Umbilical cord (tissue), 2 donors: ENCODE measurements around the gene CNN2. TPM values are rescaled to one million over a fixed set of nuclear protein-coding genes. Genes with fewer than 3 reads are reported as not detected.

ENCODE experiments used
- DNase-seq: peaks from one replicate; pipeline ENCODE4 v3.0.0-alpha.2; 2015; ENCODE audit warnings: low spot score
- total RNA-seq: library from RNA; depleted of rRNA; stranded (reverse); fragments of >200 nt; gene quantifications from one replicate; pipeline ENCODE4 v1.2.3, GENCODE V29; 2014; ENCODE audit warnings: low replicate concordance; ENCODE audit not compliant: insufficient read depth

The CNN2 gene
- total RNA-seq, 1 donor from 2014 or later = 120 TPM

DNA sequence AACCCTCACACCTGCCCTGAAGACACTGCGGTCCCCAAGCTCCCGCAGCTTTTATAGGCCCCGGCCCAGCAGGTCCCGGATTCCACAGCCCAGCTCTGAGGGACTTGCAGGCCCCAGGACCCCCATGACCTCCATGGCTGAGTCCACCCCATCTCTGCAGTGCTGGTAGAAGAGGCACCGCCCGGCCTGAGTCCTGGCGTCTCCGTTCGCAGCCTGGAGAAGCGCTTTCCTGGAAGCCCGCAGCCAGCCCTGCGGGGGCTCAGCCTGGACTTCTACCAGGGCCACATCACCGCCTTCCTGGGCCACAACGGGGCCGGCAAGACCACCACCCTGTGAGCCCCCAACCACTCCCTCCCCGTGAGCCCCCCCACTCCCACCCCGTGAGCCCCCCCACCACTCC, 22.7 kb downstream of the CNN2 start:
- no peak for DNase-seq

DNA sequence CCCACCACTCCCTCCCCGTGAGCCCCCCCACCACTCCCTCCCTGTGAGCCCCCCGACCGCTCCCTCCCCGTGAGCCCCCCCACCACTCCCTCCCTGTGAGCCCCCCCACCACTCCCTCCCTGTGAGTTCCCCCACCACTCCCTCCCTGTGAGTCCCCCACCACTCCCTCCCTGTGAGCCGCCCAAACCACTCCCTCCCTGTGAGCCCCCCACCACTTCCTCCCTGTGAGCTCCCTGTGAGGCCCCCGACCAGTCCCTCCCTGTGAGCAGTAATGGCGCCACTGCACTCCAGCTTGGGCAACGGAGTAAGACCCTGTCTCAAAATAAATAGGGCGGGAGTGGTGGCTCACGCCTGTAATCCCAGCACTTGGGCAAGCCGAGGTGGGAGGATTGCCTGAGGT, 23.4 kb downstream of the CNN2 start:
- no peak for DNase-seq

DNA sequence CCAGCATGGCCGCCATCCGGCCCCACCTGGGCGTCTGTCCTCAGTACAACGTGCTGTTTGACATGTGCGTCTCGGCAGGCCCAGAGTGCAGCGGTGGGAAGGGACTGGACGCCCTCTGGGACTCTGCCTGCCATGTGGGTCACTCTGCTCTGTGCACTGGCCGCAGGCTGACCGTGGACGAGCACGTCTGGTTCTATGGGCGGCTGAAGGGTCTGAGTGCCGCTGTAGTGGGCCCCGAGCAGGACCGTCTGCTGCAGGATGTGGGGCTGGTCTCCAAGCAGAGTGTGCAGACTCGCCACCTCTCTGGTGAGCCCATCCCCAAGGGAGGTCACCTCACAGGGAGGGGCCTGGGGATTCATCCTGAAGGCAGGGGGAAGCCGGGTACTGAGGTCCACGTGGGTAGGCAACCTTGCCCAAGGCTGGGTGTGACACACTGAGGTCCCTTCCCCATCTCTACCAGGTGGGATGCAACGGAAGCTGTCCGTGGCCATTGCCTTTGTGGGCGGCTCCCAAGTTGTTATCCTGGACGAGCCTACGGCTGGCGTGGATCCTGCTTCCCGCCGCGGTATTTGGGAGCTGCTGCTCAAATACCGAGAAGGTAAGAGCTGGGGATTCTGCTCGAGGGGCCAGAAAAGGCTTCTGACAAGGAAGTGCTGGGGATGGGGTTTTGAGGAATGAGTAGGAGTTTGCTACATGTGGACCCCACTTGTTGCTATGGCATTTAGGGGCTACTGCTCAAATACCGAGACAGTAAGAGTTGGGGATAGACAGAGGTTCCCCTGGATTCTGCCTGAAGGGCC, 24.8 kb downstream of the CNN2 start:
- DNase-seq = no peak

DNA sequence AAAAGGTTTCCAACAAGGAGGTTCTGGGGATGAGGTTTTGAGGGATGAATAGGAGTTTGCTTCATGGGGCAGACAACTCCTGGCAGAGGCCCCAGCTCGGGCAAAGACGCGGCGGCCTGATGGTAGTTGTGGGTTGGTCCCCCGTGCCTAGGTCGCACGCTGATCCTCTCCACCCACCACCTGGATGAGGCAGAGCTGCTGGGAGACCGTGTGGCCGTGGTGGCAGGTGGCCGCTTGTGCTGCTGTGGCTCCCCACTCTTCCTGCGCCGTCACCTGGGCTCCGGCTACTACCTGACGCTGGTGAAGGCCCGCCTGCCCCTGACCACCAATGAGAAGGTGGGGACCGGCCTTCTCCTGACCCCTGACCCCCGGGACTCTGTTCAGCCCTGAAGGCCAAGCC, 25.4 kb downstream of the CNN2 start:
- DNase-seq = no peak

DNA sequence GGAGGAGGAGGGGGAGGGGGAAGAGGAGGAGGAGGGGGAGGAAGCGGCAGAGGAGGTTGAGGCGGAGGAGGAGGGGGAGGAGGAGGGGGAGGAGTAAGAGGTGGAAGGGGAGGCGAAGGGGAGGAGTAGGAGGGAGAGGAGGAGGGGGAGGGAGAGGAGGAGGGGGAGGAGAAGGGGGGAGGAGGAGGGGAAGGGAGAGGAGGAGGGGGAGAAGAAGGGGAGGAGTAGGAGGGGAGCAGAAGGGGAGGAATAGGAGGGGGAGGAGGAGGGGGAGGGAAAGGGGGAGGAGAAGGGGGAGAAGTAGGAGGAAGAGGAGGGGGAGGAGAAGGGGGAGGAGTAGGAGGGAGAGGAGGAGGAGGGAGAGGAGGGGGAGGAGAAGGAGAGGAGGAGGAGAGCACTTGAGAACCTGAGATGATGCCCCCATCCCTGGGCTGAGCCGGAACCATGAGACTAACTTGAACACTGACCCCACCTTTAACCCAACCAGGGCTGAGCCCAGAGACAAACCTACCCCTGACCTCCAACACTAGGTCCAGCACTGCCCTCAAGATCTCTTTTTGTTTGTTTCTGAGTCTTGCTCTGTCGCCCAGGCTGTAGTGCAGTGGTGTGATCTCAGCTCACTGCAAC, 26.1 kb downstream of the CNN2 start:
- DNase-seq = no peak

DNA sequence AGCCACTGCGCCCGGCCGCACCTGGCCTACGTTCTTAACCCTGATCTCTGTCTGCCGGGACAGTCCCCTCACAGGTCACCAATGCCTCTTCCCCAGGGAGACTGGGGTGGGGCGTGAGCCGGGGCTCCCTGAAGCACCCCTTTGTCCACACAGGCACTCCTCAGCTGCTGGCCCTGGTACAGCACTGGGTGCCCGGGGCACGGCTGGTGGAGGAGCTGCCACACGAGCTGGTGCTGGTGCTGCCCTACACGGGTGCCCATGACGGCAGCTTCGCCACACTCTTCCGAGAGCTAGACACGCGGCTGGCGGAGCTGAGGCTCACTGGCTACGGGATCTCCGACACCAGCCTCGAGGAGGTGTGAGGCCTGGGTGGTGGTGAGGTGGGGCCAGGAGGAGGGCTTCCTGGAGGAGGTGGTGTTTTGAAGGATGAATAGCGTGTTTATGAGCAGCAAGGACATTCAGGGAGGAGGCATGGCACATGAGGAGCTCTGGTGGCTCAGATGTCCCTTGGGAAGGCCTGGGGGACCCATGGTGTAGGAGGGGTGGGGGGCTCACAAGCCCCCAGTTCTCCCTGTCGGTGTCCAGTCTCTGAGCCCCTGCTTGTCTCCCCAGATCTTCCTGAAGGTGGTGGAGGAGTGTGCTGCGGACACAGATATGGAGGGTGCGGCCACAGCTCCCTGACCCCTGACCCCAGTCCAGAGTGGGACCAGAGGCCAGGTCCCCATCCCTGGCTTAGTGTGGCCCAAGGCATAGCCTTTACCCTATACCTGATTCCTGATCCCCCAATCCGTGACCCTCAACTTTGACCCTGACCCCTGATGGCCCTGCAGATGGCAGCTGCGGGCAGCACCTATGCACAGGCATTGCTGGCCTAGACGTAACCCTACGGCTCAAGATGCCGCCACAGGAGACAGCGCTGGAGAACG, 27.0 kb downstream of the CNN2 start:
- DNase-seq = no peak

DNA sequence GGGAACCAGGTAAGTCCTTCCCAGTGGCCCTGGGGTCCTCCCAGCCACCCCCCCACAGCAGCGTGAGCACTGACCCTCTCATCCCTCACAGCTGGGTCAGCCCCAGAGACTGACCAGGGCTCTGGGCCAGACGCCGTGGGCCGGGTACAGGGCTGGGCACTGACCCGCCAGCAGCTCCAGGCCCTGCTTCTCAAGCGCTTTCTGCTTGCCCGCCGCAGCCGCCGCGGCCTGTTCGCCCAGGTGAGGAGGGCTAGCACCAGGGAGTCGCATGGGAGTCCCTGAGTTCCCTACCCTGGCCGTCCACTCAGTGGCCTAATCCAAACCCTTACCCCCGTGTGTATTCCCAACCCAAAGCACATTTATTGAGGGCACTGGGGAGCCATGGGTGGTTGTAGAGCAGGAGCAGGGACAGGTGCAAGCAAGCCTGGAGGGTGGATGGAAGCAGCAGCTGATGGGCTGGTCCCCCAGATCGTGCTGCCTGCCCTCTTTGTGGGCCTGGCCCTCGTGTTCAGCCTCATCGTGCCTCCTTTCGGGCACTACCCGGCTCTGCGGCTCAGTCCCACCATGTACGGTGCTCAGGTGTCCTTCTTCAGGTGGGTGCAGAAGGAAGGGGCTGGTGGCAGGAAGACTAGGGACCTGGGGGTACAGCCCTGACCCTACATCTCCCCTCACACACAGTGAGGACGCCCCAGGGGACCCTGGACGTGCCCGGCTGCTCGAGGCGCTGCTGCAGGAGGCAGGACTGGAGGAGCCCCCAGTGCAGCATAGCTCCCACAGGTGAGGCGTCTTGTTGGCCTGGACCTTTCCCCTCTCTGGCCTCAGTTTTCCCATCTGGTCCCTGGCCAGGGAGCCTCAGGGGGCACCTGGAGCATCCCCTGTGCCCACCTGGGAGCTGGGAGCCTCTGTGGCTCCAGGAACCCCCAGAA, 28.0 kb downstream of the CNN2 start:
- no peak for DNase-seq

DNA sequence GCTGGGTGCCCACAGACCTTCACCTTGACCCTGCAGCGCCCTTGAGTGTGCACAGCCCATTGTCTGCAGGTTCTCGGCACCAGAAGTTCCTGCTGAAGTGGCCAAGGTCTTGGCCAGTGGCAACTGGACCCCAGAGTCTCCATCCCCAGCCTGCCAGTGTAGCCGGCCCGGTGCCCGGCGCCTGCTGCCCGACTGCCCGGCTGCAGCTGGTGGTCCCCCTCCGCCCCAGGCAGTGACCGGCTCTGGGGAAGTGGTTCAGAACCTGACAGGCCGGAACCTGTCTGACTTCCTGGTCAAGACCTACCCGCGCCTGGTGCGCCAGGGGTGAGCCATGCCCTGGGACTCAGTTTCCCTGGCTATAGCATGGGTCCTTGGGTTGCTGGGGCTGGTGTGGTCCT, 28.6 kb downstream of the CNN2 start:
- DNase-seq = no peak

DNA sequence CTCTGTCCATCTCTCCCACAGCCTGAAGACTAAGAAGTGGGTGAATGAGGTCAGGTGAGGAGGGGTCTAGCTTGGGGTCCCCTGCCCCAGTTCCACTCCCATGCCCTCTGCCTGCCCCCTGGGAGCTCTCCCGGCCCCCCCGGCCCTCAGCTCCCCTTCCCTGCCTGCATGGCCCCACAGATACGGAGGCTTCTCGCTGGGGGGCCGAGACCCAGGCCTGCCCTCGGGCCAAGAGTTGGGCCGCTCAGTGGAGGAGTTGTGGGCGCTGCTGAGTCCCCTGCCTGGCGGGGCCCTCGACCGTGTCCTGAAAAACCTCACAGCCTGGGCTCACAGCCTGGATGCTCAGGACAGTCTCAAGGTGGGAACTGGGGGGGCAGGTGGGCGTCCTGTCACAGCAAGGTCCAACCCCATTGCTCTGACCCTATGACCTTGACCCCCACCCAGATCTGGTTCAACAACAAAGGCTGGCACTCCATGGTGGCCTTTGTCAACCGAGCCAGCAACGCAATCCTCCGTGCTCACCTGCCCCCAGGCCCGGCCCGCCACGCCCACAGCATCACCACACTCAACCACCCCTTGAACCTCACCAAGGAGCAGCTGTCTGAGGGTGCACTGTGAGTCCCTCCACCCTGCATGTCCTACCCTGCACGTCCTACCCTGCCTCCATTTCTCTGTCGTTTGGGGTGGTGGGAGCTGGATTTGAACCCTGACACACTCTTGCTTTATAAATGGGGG, 29.6 kb downstream of the CNN2 start:
- DNase-seq = no peak

DNA sequence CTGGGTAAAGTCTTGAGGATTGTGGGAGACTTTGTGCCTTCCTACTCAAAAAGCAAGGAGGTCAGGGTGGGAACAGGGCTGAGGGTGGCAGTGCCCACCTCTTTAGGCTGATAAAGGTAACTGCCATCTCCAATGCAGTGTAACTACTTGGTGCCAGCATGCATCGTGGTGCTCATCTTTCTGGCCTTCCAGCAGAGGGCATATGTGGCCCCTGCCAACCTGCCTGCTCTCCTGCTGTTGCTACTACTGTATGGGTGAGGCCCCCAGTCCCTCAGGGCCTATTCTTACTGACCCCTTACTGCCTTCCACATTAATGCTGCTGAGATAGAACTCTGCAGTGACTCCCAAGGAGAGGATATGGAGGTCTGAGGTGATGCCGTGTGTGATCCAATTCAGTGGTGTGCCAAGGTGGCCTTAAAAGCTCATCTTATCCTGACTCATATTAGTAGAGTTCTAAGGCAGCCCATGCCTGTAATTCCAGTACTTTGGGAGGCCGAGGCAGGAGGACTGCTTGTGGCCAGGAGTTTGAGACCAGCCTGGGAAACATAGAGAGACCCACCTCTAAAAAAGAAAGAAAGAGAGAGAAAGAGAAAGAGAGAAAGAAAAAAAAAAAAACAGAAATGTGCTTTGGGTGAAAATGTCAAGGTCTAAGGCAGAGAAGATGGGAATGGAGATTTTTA, 30.9 kb downstream of the CNN2 start:
- no peak for DNase-seq

DNA sequence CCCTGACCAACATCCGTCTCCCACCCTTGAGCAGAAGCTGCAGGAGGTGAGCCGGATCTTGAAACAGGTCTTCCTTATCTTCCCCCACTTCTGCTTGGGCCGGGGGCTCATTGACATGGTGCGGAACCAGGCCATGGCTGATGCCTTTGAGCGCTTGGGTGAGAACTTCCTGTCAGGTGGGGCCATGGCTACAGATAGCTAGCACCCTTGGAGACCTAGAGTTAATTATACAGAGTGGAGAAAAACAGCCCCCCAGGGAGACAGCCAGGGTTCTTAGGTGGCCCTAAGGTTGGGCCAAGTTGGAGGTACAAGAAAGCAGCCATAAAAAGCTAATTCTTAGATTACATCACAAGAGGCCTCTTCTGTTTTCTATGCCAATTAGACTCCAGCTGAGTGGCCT, 31.7 kb downstream of the CNN2 start:
- DNase-seq = no peak

DNA sequence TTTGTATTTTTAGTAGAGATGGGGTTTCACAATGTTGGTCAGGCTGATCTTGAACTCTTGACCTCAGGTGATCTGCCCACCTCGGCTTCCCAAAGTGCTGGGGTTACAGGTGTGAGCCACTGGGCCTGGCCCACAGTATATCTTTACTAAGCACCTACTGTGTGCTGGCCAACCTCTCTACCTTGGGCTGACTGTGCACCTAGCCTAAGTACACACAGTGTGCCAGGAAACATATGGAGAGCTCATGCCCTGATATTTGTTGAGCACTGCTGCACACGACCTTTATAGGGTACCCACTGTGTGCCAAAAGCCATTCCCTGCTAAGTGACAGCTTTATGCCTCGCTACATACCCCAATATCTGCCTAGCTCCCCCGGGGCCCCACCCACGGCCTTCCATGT, 34.3 kb downstream of the CNN2 start:
- no peak for DNase-seq

DNA sequence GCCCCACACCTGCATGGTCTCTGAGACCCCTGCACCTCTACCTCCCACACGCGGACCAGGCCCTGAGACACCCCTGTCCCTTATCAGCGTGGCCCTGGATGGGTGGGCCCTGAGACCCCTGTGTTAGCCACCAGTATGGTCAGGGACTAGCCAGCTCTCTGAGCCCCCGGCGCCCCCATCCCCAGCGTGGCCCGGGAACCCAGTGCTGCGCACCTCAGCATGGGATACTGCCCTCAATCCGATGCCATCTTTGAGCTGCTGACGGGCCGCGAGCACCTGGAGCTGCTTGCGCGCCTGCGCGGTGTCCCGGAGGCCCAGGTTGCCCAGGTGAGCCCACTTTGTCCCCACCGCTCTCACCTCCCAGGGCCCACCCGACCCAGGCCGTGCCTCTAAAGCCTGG, 35.6 kb downstream of the CNN2 start:
- no peak for DNase-seq

DNA sequence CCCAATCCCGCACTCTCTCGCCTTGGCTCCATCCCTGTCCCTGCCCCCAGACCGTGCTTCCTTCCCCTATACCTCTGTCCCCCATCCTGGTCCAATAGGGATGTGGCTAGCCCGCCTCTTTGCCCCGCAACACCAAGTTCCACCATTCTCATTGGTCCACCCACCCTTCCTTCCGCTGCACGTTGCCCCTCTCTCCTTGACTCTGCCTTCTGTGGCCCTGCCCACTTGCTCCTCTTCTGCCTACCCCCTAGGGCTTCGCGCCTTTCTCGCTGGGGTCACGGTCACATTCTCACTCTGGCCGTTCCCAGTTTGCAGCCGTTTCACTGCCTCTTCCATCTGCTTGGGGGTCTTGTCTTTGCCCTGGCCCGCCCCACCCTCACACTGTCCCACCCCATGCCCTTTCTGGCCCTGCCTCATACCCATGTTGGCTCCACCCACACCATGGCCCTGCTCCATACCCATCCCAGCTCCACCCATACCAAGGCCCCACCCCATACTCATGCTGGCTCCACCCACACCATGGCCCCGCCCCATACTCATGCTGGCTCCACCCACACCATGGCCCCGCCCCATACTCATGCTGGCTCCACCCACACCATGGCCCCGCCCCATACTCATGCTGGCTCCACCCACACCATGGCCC, 36.1 kb downstream of the CNN2 start:
- no peak for DNase-seq

DNA sequence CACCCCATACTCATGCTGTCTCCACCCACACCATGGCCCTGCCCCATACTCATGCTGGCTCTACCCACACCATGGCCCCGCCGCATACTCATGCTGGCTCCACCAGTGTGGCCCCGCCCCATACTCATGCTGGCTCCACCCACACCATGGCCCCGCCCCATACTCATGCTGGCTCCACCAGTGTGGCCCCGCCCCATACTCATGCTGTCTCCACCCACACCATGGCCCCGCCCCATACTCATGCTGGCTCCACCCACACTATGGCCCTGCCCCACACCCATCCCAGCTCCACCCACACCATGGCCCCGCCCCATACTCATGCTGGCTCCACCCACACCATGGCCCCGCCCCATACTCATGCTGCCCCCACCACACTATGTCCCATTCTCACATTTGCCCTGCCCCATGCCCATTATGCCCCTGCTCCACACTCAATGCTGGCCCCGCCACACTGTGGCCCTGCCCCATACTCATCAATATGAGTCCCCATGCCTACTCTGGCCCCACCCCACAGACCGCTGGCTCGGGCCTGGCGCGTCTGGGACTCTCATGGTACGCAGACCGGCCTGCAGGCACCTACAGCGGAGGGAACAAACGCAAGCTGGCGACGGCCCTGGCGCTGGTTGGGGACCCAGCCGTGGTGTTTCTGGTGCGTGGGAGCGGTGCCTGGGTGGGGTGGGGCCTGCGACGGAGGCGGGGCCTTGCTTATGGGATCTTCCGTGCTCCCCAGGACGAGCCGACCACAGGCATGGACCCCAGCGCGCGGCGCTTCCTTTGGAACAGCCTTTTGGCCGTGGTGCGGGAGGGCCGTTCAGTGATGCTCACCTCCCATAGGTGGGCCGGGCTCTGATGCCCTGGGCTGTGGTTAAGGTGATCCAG, 36.9 kb downstream of the CNN2 start:
- no peak for DNase-seq

DNA sequence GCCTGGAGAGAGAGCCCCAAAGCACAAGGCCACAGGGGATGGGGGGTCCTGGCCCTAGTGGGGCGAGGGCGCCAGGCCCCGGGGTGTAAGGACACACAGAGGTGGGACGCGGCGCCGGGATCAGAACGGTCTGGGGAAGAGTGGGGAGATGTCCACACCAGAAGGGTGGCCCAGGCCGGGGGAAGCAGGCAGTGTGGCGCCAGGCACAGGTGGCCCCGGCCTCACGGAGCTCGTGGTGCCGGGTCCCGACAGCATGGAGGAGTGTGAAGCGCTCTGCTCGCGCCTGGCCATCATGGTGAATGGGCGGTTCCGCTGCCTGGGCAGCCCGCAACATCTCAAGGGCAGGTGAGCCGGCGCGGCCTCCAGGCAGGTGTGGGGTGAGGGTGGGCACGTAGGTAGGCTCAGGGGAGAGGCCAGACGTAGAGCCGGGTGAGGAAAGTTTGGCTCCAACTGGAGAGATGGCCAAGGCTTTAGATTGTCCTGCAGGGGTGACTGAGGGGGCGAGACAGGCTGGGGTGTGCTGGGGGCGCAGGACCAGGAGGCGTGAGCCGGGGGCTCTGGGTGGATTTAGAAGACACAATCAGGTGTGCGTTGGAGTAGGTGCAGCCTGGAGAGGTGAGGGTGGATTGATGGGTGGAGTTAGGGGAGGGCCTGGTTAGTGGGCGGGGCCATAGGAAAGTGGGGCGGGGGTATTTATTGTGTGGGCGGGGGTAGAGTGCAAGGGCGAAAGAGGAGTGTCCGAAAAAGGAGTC, 37.7 kb downstream of the CNN2 start:
- no peak for DNase-seq

DNA sequence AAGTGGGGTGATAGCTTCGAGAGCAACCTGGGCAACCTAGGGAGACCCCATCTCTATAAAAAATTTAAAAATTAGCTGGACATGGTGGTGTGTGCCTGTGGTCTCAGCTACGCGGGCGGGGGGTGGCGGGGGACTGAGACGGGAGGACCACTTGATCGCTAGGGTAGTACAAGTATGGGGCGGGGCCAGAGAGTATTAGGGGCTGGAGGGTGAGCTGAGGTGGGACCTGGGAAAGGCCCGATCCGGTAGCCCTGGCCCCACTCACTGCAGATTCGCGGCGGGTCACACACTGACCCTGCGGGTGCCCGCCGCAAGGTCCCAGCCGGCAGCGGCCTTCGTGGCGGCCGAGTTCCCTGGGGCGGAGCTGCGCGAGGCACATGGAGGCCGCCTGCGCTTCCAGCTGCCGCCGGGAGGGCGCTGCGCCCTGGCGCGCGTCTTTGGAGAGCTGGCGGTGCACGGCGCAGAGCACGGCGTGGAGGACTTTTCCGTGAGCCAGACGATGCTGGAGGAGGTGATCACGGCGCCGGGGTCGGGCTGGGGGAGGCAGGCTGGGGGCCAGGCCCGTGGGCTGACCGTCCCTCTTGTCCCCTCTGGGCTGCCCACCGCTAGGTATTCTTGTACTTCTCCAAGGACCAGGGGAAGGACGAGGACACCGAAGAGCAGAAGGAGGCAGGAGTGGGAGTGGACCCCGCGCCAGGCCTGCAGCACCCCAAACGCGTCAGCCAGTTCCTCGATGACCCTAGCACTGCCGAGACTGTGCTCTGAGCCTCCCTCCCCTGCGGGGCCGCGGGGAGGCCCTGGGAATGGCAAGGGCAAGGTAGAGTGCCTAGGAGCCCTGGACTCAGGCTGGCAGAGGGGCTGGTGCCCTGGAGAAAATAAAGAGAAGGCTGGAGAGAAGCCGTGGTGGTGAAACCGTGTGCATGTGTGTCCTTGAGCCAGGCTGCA, 38.5 kb downstream of the CNN2 start:
- peak; percentile 47 for DNase-seq
